MCF 10A (cell line): ENCODE data around the gene RINL. TPM values are rescaled to one million over a fixed set of nuclear protein-coding genes. Genes with fewer than 3 reads are reported as not detected.

Experiments
- BruUV-seq: library from RNA; stranded (reverse); fragments of 400-500 nt; replicated peaks from 2 replicates; lab custom pipeline; 2021; lab: Mats Ljungman, UMichigan
- CTCF ChIA-PET: fragments of 300-600 bp; sonication (Branson Sonifier 250); formaldehyde crosslinking; extraction: SDS; loops from one replicate; lab custom pipeline; 2021; ENCODE audit warnings: antibody characterized with exemption, inconsistent platforms; lab: Yijun Ruan, JAX
- POLR2A ChIA-PET: fragments of 300-600, 350-650 bp; sonication (Branson Sonifier 250); formaldehyde crosslinking; extraction: SDS; loops from one replicate; lab custom pipeline; 2020; ENCODE audit warnings: antibody characterized with exemption, inconsistent platforms; lab: Yijun Ruan, JAX
- DNase-seq: peaks from one replicate; pipeline ENCODE4 v3.0.0-alpha.2; 2018; ENCODE audit not compliant: unreplicated experiment
- H3K27ac Mint-ChIP-seq: one replicate; pipeline ENCODE4 v1.8.0; 2022; ENCODE audit warnings: mild to moderate bottlenecking, low read depth, mixed read lengths; ENCODE audit not compliant: unreplicated experiment
- H3K27me3 Mint-ChIP-seq: one replicate; pipeline ENCODE4 v1.8.0; 2022; ENCODE audit warnings: mixed read lengths; ENCODE audit not compliant: insufficient read depth, unreplicated experiment
- H3K36me3 Mint-ChIP-seq: one replicate; pipeline ENCODE4 v1.8.0; 2022; ENCODE audit warnings: mild to moderate bottlenecking, moderate library complexity, mixed read lengths; ENCODE audit not compliant: insufficient read depth, unreplicated experiment
- H3K4me1 Mint-ChIP-seq: one replicate; pipeline ENCODE4 v1.8.0; 2022; ENCODE audit warnings: mixed read lengths; ENCODE audit not compliant: insufficient read depth, unreplicated experiment
- H3K4me3 Mint-ChIP-seq: one replicate; pipeline ENCODE4 v1.8.0; 2022; ENCODE audit warnings: mild to moderate bottlenecking, moderate library complexity, mixed read lengths; ENCODE audit not compliant: unreplicated experiment
- H3K9me3 Mint-ChIP-seq: one replicate; pipeline ENCODE4 v1.8.0; 2022; ENCODE audit warnings: mixed read lengths; ENCODE audit not compliant: unreplicated experiment
- intact Hi-C: fragments of 100-400 bp; cut with micrococcal nuclease; formaldehyde crosslinking; loops from 2 replicates; pipeline ENCODE4 v1.14.1; 2022
- total RNA-seq: library from RNA; stranded (reverse); gene quantifications from 2 replicates; pipeline ENCODE4 v1.2.3, GENCODE V29; 2022
- TF ChIP-seq, protein P1 (sequence below): fragments of 200-600 bp; IDR thresholded peaks from one replicate; pipeline ENCODE4 v1.8.0; 2022; ENCODE audit warnings: antibody characterized with exemption, mild to moderate bottlenecking; ENCODE audit not compliant: unreplicated experiment

RINL gene
- total RNA-seq, 1 experiment from 2014 or later = 4.7 TPM

DNA sequence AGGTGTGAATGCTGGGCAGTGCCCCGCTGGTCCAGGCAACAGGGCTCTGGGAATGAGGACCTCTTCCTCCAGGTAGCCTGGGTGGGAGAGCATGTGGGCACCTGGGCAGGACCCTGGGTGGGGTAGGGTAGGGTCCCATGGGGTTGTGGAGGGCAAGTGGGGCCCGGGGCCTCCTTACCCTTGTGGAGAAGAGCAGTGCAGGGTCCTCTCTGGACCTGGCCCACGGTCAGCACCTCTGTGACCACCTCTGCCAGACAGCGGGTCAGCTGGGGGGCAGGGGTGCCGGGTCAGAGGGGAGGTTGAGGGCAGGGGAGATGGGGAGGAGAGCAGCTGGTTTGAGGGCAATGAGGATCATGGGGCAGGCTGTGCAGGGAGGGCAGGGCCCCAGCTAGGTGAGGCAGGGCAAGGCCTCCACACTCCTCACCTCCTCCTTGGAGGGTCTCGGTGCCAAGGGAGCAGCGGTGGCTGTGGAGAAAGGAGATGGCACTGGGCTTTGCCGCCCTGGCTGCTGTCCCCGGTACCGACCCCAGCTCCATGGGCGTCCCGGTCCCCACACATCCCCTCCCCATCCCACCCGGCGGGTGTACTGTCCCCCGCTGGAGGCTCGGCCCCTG lies 33.4 kb upstream of the RINL start:
- H3K4me1 Mint-ChIP-seq = no peaks in the 10 kb centered on the region
- no TSS peak for BruUV-seq
- ChIA-PET POLR2A (interaction anchor here (0.6 to 0.9 kb wide), 2 partner anchors 8 to 12 kb away, joined by 3 to 5 read pairs; partner anchors contain the start of genes NFKBIB and SIRT2), CTCF (no interaction called here)
- no peak for DNase-seq
- intact Hi-C loops = no loop called here
- H3K36me3 Mint-ChIP-seq = peaks cover 24% of the 10 kb centered on the region
- no peak overlapping the region for H3K4me3 Mint-ChIP-seq
- H3K27ac Mint-ChIP-seq = no peak overlapping the region
- no peaks in the 10 kb centered on the region for H3K27me3 Mint-ChIP-seq
- H3K9me3 Mint-ChIP-seq = no peaks in the 10 kb centered on the region
- TF ChIP-seq, protein P1, sequence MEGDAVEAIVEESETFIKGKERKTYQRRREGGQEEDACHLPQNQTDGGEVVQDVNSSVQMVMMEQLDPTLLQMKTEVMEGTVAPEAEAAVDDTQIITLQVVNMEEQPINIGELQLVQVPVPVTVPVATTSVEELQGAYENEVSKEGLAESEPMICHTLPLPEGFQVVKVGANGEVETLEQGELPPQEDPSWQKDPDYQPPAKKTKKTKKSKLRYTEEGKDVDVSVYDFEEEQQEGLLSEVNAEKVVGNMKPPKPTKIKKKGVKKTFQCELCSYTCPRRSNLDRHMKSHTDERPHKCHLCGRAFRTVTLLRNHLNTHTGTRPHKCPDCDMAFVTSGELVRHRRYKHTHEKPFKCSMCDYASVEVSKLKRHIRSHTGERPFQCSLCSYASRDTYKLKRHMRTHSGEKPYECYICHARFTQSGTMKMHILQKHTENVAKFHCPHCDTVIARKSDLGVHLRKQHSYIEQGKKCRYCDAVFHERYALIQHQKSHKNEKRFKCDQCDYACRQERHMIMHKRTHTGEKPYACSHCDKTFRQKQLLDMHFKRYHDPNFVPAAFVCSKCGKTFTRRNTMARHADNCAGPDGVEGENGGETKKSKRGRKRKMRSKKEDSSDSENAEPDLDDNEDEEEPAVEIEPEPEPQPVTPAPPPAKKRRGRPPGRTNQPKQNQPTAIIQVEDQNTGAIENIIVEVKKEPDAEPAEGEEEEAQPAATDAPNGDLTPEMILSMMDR = no peak

GRCh38 chr19:38910488-38910887 lies 32.4 kb upstream of the RINL start:
- BruUV-seq = no TSS peak
- H3K36me3 Mint-ChIP-seq = peaks cover 31% of the 10 kb centered on the region
- no peaks in the 10 kb centered on the region for H3K27me3 Mint-ChIP-seq
- H3K4me1 Mint-ChIP-seq = no peaks in the 10 kb centered on the region
- intact Hi-C loops = no loop called here
- TF ChIP-seq, protein P1 = no peak
- no peak overlapping the region for H3K27ac Mint-ChIP-seq
- ChIA-PET CTCF (no interaction called here), POLR2A (no interaction called here)
- H3K4me3 Mint-ChIP-seq = no peak overlapping the region
- no peaks in the 10 kb centered on the region for H3K9me3 Mint-ChIP-seq
- DNase-seq = no peak

DNA sequence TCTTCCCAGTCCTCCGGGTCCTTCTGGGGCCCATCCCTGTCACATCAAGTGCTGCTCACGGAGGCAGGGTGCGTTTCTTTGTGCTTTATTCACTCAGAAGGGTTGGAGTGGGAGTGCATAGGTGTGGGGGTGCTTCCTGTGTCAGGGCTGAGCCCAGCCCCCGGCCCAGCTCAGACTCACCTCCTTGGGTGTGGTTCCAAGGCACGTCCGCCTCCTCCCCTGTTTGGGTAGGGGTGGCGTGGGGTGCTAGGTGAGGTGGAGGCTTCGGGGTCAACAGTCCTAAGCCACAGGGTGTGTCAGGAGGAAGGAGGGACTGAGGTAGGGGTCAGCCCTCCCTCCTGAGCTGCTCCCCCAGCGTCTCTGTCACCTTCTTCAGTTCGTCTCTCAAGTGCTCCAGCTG lies 30.8 kb upstream of the RINL start:
- ChIA-PET POLR2A (interaction anchor here (0.6 to 1.1 kb wide), 3 partner anchors 9 to 59 kb away, joined by 3 to 4 read pairs (median 3); partner anchors contain the start of gene HNRNPL), CTCF (no interaction called here)
- Mint-ChIP-seq H3K4me3 (no peak overlapping the region), H3K36me3 (peaks cover 31% of the 10 kb centered on the region), H3K27me3 (no peaks in the 10 kb centered on the region), H3K27ac (no peak overlapping the region), H3K9me3 (no peaks in the 10 kb centered on the region), H3K4me1 (no peaks in the 10 kb centered on the region)
- no TSS peak for BruUV-seq
- TF ChIP-seq, protein P1 = no peak
- intact Hi-C loops = no loop called here
- no peak for DNase-seq

GRCh38 chr19:38907670-38908069 lies 29.6 kb upstream of the RINL start:
- Mint-ChIP-seq H3K27ac (no peak overlapping the region), H3K4me1 (no peaks in the 10 kb centered on the region), H3K27me3 (no peaks in the 10 kb centered on the region), H3K36me3 (peaks cover 31% of the 10 kb centered on the region), H3K9me3 (no peaks in the 10 kb centered on the region), H3K4me3 (no peak overlapping the region)
- TF ChIP-seq, protein P1 = no peak
- no peak for DNase-seq
- ChIA-PET POLR2A (interaction anchor here (2.4 kb wide), 1 partner anchor 22 kb away, joined by 5 read pairs; the partner anchor contains the start of genes MRPS12 and SARS2), CTCF (interaction anchor here (0.7 to 1.8 kb wide), 3 partner anchors 12 to 274 kb away, joined by 3 to 10 read pairs (median 3); partner anchors contain the start of gene SARS2)
- BruUV-seq = no TSS peak
- intact Hi-C loops = no loop called here
